ENCODE measurements around the gene TIGD1.

DNA sequence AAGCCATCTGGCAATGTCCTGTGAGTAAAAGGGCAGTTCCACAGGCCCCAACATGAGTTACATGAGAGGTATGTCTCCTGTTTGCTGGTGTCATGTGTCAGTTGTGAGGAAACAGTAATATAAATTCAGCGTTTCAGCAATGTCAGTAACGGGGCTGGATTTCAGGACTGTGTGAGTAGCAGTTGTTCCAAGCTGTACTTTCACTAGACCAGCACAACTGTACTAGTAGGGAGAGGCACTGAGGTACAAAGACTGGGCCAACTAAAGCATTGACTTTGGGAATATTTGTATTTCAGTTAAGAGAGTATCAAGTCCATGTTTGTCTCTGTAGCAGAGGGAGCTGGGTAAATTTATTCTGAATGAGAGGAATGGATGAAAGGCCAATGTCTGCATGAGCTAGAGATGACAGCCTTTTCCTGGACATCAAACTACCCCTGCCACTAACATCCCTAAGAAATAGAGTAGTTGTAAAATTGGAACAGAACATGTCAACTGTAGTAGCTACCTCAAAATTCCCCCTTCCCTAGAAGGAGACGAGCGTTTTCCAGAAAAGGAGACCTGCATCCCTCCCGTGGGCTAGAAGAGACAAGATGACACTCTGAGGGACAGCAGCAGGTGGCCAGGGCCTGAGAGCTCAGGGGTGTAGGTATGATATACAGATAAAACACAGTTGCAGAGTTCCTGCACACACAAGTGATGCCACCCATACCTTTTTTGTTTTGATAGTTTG lies 24.5 kb upstream of the TIGD1 start:
- TF ChIP-seq, protein P1, sequence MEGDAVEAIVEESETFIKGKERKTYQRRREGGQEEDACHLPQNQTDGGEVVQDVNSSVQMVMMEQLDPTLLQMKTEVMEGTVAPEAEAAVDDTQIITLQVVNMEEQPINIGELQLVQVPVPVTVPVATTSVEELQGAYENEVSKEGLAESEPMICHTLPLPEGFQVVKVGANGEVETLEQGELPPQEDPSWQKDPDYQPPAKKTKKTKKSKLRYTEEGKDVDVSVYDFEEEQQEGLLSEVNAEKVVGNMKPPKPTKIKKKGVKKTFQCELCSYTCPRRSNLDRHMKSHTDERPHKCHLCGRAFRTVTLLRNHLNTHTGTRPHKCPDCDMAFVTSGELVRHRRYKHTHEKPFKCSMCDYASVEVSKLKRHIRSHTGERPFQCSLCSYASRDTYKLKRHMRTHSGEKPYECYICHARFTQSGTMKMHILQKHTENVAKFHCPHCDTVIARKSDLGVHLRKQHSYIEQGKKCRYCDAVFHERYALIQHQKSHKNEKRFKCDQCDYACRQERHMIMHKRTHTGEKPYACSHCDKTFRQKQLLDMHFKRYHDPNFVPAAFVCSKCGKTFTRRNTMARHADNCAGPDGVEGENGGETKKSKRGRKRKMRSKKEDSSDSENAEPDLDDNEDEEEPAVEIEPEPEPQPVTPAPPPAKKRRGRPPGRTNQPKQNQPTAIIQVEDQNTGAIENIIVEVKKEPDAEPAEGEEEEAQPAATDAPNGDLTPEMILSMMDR (IDR thresholded peaks at IDR 0.05), result no peak
- no peak for TF ChIP-seq SIN3A (IDR thresholded peaks at IDR 0.05; ENCODE audit: borderline replicate concordance, insufficient read depth, low read depth, low read length)
- TF ChIP-seq POLR2AphosphoS5 (IDR thresholded peaks at IDR 0.05; ENCODE audit: low read depth, low read length), result no peak
- TF ChIP-seq, protein P2, sequence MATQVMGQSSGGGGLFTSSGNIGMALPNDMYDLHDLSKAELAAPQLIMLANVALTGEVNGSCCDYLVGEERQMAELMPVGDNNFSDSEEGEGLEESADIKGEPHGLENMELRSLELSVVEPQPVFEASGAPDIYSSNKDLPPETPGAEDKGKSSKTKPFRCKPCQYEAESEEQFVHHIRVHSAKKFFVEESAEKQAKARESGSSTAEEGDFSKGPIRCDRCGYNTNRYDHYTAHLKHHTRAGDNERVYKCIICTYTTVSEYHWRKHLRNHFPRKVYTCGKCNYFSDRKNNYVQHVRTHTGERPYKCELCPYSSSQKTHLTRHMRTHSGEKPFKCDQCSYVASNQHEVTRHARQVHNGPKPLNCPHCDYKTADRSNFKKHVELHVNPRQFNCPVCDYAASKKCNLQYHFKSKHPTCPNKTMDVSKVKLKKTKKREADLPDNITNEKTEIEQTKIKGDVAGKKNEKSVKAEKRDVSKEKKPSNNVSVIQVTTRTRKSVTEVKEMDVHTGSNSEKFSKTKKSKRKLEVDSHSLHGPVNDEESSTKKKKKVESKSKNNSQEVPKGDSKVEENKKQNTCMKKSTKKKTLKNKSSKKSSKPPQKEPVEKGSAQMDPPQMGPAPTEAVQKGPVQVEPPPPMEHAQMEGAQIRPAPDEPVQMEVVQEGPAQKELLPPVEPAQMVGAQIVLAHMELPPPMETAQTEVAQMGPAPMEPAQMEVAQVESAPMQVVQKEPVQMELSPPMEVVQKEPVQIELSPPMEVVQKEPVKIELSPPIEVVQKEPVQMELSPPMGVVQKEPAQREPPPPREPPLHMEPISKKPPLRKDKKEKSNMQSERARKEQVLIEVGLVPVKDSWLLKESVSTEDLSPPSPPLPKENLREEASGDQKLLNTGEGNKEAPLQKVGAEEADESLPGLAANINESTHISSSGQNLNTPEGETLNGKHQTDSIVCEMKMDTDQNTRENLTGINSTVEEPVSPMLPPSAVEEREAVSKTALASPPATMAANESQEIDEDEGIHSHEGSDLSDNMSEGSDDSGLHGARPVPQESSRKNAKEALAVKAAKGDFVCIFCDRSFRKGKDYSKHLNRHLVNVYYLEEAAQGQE (IDR thresholded peaks at IDR 0.05; ENCODE audit: insufficient read depth in 1 of 2, low read depth in 2 of 2, low read length in 1 of 2), result no peak
- no peak for TF ChIP-seq TCF7L2 (IDR thresholded peaks at IDR 0.05; ENCODE audit: low read depth, low read length)
